Left kidney (tissue), 8 donors: ENCODE data around the gene ZKSCAN7. TPM values are rescaled to one million over a fixed set of nuclear protein-coding genes. Genes with fewer than 3 reads are reported as not detected.
"Not testable (repeated sequence)": the region's sequence is repeated elsewhere in the genome, so short reads cannot be mapped to it uniquely, and the experiment has no call there.

Experiments
- DNase-seq: peaks from one replicate; pipeline ENCODE4 v3.0.0-alpha.2; 2013
- long read RNA-seq, 8 donors: transcript quantifications; one replicate each; lab custom pipeline, GENCODE V29; 2026
- polyA plus RNA-seq: library from polyadenylated mRNA; unstranded; fragments of 120-200 nt; gene quantifications from one replicate; pipeline ENCODE4 v1.2.1, GENCODE V29; 2013; ENCODE audit not compliant: insufficient read length

ZKSCAN7 gene
- polyA plus RNA-seq, result 19.4 TPM
- long read RNA-seq, donor 1, partial matches to known transcripts, result 0 of 2 reads
- long read RNA-seq, donor 1, other reads (novel, unspliced or antisense), result 0 of 2 reads
- long read RNA-seq, donor 2, partial matches to known transcripts, result 0 of 1 reads
- long read RNA-seq, donor 2, other reads (novel, unspliced or antisense), result 0 of 1 reads
- long read RNA-seq, donor 3, partial matches to known transcripts, result 0 of 1 reads
- long read RNA-seq, donor 3, other reads (novel, unspliced or antisense), result 0 of 1 reads
- long read RNA-seq, donor 4, result 0 reads
- long read RNA-seq, donor 5, partial matches to known transcripts, result 0 of 3 reads
- long read RNA-seq, donor 5, other reads (novel, unspliced or antisense), result 0 of 3 reads
- long read RNA-seq, donor 6, partial matches to known transcripts, result 0 of 3 reads
- long read RNA-seq, donor 6, other reads (novel, unspliced or antisense), result 0 of 3 reads
- long read RNA-seq, donor 7, partial matches to known transcripts, result 5 of 6 reads
- long read RNA-seq, donor 7, other reads (novel, unspliced or antisense), result 0 of 6 reads
- long read RNA-seq, donor 8, partial matches to known transcripts, result 0 of 1 reads
- long read RNA-seq, donor 8, other reads (novel, unspliced or antisense), result 0 of 1 reads

DNA sequence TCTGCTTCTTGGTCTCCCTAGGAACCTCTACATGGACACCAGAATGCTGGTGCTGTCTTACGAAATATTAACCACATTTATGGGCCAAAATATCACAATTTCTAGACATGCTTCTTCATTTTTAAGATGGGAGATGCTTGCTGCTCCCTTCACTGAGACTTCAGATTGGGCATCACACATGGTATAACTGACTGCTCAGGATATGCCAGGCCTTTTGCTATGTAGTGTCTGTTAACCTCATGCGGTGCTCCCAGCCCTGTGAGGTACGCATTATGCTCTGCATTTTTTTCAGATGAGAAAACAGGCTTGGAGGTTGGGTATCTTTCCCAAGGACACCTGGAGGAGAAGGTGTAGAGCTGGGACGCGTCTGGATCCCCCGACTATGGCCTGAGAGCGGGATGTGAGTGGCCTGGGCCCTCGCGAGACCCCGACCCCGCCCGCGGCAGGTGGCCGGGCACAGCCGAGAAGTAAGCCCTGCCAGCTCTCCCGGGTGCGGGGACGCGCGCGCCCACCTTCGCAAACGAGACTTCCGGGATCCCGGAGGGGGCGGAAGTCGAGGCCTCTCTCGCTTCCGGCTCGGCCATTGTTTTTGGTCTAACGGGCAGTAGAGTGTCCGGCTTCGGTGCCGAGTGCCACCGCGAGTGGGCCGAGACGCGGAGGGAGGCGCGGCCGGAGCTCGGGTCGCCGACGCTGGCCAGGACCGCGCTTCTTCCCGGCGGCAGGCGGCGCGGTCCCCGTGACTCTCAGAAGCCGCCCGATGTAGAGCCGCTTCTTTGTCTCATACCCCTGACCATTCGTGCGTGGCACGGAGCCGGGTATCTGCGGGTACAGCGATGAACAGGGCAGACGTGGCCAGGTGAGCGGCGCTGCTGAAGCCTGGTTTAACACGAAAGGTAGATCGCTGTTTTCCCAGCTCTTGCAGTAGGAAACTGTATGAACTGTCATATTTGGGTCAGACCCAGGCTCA lies at the start of gene ZKSCAN7:
ZKSCAN7 (plus strand) TSS at position 568 of the 967 bp plus-strand sequence. CDS start 1,855 bp downstream, outside the sequence.
- peak; percentile 66 for DNase-seq

DNA sequence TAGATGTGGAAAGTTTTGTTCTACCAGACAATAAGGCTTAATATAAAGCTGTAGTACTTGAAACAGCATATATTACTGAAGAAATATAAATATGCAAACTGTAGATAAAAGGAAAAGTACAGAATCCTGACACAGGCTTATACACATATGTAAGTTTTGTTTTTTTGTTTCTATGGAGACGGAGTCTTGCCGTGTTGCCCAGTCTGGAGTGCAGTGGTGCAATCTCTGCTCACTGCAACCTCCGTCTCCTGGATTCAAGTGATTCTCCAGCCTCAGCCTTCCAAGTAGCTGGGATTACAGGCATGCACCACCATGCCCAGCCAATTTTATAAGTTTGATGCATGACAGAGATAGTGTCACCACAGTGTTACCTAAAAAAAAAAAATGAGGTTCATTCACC lies 48.4 kb upstream of the ZKSCAN7 start:
- DNase-seq, result no peak

DNA sequence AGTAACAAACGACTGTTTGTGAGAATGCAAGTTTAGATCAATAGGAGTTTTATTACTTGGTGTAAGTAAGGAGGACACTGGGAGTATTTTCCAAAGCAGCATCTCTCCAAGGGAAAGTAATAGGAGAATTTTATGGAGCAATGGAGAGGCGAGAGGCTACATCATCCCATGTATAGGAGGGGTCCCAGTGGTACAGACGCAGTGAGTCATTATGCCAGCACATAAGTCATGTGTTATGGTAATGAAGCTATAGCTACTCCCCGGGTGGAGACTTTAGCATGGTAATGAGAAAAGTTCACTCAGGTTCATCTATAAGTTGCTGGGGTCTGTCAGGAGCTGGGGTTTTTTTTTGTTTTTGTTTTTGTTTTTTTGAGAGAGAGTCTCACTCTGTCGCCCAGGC lies 48.0 kb upstream of the ZKSCAN7 start:
- no peak for DNase-seq

DNA sequence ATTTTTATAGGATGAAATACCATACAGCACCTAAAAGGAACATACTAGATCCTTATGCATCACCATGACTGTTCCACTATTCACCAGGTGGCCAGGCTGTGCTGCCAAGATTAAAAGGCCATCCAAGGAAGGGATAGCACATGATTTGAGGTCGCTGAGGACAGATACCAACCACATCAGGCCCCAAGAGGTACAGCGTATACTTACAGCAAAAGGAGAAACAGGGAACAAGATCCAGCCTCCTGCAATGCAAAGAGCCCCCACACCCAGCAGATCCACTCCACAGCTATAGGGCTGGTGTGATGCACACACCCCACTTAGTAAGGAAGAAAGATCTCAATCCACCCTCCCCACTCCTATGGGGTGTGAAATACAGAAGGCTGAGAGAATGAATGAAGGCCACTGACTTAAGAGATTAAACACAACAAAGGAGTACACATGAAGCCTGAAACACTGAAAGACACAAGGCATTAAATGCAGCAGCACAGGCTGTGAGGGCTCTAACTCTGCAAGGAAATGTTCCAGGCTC lies 45.5 kb upstream of the ZKSCAN7 start:
- DNase-seq, result peak; percentile 3

DNA sequence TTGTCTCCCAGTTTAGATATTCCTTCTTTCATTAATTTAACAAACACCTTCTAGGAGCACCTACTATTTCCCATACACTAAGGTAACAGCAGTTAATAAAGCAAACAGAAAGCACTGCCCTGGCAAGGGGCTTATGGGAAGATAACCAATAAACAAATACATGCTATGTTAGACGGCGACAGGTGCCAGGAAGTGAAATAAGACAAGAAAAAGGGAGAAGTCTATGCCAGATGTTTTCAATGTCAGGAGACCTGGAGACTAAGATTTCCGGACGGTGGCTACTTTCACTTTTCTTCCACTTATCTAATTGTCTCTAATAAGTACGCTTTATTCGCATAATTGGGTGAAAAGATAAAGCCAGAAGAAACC lies 45.0 kb upstream of the ZKSCAN7 start:
- peak; percentile 3 for DNase-seq

DNA sequence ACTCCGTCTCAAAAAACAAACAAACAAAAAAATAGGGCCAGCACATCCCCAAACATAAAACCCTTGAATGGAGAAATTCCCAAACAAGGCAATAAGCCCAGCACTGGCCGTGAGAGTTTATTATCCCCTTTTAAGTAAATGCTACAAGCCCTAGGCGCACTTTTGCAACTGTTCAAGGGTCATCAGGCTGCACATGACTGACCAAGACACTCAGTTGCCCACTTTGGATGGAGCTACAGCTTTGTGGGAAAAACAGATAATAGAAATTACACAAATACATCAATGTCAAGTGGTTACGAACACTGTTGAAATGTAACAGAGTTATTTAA lies 43.8 kb upstream of the ZKSCAN7 start:
- peak; percentile 11 for DNase-seq

DNA sequence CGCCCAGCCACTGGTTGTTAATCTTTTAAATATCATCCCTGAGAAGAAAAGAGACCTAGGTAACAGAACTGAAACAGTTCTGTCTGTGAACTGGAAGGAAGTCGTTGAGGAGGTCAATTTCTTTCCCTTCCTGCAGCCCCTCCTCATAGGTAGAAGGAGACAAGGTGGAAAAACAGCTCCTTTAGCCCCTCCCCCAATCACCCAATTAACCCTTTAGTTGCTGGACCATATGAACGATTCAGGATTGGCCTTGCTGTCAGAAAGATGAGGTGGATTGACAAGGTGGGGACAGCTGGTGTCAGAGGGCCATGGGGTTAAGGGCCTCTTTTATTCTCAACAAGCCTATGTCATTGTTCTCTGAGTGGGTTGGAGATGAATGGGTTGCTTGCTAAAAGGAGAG lies 41.5 kb upstream of the ZKSCAN7 start:
- no peak for DNase-seq

DNA sequence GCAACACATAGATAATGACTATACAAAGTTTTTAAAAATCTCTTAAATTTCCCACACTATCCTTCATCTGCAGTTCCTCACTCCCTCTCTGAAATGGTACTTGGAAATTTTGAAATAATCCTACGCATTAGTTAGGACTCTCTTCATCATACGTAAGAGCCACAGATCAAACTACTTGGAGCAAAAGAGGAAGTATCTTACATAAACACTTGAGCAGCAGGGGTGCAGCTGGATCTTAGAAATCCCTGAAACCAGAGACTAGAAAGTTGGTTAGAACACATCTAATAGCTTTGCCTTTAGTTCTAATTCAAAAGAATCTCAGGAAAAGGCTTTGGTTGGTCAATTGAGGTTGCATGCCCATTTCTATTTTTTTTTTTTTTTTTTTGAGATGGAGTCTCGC lies 38.8 kb upstream of the ZKSCAN7 start:
- DNase-seq, result no peak

DNA sequence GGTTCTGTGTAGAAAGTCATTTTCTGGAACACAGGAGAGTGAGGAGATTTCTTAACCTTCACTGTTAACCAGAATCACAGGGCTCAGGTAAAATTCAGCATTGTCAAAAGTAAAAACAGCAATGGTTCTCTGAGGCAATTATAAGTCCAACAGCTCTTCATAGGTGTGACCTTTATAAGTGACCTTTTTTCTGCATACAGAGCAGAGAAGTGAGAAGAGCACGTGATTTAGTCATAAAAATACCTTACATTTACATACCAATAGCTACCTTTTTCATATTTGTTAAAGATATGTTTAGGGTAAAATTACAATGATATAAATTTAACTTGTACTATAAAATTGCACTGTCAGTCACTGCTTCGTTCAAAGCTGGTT lies 36.2 kb upstream of the ZKSCAN7 start:
- no peak for DNase-seq

DNA sequence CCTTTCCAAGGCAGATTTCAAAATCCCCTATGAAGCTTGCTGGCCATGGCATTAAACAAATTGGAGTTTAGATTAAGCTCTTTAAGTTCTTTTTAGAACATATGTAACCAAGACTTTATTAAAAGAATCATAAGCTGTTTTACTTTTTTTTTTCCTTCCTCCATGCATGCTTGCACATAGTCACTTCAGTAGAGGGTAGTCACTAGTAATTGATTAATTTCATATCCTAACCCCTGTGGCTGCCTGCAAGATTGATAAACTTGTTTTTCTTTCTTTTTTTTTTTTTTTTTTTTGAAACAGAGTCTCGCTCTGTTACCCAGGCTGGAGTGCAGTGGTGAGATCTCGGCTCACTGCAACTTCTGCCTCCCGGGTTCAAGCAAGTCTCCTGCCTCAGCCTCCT lies 33.3 kb upstream of the ZKSCAN7 start:
- no peak for DNase-seq

DNA sequence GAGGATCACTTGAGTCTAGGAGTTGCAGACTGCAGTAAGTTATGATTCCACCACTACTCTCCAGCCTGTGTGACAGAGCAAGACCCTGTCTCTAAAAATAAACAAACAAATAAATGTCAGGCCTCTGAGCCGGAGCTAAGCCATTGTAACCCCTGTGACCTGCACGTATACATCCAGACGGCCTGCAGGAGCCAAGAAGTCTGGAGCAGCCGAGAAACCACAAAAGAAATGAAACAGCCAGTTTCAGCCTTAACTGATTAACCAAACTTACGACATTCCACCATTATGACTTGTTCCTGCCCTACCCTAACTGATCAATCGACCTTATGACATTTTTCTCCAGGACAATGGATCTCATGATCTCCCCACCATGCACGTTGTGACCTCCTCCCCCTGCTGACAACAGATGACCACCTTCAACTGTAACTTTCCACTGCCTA lies 32.5 kb upstream of the ZKSCAN7 start:
- no peak for DNase-seq

DNA sequence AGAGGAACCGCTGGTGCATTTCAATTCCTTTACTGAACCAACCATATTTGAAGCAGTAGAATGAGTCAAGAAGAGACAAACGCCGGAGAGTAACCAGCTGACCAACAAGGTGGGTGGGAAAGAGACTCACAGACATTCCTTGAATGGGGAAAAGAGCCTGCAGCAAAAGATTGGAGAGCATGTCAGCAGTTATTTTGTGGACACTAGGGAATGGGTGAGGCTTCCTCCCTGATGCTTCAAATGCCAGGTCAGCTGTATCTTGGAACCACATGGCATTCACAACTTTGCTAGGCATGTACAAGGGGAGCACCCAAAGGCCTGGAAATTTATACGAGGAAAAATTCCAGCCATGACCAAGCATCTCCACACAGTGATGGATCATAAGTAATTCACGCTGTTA lies 29.9 kb upstream of the ZKSCAN7 start:
- DNase-seq, result no peak

DNA sequence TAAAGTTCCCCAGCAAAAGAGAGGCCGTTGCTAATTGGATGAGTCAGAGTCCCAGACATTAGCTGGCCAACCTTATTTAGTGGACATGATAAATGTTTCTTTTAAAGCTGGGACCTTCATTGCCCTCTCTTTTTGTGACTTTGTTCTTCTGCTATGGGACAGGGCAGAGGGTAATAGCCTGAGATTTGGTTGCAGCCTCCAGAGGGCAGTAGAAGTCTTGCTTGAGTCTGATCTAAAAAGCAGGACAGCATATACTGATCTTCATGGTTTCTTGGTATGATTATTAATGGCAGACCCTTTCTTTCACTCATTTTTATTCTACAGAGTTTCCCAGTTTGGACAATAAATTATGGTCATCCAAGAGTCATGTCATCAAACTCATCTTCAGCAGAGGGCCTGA lies 25.1 kb upstream of the ZKSCAN7 start:
- no peak for DNase-seq

DNA sequence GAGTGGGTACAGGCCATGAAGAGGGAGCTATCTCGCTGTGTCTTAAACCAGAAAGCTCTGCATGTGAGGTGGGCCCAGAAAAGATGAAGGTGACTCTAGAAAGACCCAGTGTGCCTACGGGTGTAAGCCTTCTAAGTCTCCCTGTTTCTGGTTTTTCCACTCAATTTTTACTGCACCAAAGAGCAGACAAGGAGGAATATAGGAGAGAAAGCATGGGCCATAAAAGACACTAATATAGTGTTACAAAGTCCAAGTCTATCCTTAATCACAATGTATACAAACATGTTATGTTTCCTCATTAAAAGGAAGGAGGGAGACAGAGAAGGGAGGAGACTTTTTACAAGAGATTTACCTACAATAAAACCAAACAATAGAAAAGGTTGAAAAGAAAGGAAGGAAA lies 24.1 kb upstream of the ZKSCAN7 start:
- DNase-seq, result no peak

DNA sequence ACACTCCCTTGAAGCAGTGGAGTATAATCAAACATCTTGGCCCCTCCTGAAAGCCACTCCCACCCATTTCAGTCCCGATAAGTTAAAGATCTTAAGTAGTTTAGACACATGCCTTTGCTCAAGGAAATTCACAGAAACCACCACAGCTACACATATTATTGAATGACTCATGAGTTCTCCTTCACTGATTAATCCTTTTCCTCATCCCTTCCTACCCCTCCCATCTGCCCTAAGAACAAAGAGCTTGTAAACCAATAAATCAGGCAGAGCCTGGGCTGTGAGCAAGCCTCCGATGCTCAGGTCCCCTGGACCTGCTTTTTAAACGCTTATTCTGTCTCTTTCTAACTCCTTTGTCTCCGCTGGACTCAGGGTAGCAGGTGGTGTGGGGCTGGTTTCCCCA lies 20.3 kb upstream of the ZKSCAN7 start:
- not testable (repeated sequence) for DNase-seq

DNA sequence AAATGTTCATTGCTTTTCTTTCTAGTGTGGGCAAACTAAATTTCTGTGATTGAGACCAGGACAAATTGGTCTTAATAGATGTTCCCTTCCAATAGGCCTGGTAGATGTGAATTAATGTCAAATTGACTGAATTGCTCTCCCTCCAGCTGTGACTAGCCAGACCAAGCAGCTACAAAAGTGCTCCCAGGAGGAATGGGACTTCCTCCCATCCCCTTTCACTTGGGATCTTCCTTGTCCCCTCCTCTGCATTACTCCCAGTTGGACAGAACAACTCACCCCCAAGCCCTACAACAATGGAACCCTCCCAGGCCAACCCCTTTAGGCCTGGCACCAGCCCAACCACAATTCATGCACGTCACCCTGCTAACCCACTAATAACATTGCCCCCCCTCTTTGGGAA lies 19.6 kb upstream of the ZKSCAN7 start:
- DNase-seq, result no peak

DNA sequence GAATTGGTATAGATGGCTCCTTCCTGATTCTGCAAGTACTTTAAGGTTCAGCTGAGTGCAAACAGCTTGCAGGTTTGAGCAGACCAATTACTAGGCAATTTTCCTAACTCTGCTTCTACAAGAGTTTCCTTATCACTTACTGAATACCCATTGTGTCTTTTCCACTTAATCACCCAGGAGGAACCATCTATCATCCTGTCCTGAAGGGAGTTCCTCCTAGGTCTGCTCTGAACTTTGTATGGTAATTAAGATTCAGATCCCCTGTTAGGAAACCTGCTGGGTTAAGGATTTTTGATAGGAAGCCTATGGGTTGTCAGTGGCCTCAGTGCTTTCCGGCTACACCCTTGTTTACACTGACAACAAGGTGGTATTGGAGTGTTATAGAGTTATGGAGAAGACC lies 10.2 kb upstream of the ZKSCAN7 start:
- not testable (repeated sequence) for DNase-seq

DNA sequence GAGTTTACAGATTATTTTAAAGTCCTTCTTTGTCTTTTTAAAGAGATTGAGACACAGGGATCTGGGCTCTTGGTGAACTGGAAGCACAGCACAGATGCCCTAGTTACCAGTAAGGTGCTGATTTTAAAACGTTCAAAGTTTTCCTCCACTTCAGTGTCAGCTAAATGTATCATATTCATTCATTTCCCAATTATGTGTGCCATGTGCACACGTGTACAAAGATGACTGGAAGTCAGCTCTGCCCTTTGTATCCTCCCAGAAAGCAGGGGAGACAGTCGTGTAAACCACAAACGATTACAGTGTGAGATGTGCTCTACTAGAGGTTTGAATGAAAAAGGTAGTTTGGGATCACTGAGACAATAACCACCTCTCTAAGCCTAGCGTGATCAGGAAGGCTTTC lies 730 bp downstream of the ZKSCAN7 start:
- DNase-seq, result peak; percentile 5

DNA sequence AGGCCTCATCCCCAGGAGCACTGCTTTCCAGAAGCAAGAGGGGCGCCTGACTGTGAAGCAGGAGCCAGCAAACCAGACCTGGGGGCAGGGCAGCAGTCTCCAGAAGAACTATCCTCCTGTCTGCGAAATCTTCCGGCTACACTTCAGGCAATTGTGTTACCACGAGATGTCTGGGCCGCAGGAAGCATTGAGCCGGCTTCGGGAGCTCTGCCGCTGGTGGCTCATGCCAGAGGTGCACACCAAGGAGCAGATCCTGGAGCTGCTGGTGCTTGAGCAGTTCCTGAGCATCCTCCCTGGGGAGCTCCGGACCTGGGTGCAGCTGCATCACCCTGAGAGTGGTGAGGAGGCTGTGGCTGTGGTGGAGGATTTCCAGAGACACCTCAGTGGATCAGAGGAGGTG lies 2.1 kb downstream of the ZKSCAN7 start:
- no peak for DNase-seq

DNA sequence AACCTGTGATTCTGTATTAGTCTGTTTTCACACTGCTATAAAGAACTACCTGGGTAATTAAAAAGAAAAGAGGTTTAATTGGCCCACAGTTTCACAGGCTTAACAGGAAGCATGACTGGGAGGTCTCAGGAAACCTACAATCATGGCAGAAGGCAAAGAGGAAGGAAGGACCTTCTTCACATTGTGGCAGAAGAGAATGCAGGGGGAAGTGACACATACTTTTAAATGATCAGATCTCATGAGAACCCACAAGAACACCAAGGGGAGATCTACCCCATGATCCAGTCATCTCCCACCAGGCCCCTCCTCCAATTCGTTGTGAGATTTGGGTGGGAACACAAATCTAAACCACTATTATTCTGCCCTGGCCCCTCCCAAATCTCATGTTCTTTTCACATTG lies 6.1 kb downstream of the ZKSCAN7 start:
- no peak for DNase-seq

DNA sequence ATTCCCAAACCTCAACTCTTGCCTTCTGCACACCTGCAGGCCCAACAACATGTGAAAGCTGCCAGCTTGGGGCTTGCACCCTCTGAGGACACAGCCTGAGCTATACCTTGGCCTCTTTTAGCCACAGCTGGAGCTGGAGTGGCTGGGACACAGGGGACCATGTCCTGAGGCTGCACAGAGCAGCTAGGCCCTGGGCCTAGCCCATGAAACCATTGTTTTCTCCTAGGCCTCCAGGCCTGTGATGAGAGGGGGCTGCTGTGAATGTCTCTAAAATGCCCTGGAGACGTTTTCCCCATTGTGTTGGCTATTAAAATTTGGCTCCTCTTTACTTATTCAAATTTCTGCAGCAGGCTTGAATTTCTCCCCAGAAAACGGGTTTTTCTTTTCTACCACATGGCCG lies 7.2 kb downstream of the ZKSCAN7 start:
- no peak for DNase-seq

DNA sequence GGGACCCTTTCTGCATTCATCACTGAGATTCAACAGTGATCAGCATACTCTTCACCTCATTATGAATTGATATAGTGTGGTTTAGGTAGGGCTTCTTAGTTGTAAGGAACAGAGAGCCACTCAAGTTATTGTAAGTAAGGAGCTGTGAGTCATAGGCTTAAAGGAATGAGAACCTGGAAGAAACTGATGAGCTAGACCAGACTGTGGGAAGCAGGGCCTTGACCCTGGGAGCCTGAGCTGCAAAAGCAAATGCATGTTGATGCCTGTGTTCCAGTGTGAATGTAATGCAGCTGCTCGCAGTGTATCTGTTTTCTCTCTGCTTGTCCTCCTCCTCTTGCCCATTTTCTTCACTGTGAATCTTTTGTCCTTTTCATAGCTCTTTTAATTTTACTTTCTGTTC lies 13.6 kb downstream of the ZKSCAN7 start:
- no peak for DNase-seq

DNA sequence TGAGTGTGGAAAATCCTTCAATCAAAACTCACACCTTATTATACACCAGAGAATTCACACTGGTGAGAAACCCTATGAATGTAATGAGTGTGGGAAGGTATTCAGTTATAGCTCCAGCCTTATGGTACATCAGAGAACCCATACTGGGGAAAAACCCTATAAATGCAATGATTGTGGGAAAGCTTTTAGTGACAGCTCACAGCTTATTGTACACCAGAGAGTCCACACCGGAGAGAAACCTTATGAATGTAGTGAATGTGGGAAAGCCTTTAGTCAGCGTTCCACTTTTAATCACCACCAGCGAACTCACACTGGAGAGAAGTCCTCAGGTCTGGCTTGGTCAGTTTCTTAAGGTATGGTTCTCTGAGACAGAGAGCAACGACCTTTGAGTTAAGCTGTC lies 16.0 kb downstream of the ZKSCAN7 start:
- no peak for DNase-seq
